HG03280 (cell line): ENCODE results near the gene DCTN2.
"Not testable (repeated sequence)": the region's sequence is repeated elsewhere in the genome, so short reads cannot be mapped to it uniquely, and the experiment has no call there.

ENCODE experiments used
- ATAC-seq: cut with Tn5 transposase; IDR thresholded peaks from one replicate; pipeline ENCODE4 v1.9.1; 2021; ENCODE audit warnings: mild to moderate bottlenecking, moderate library complexity; ENCODE audit not compliant: unreplicated experiment

The DCTN2 gene

GRCh38 chr12:57517187-57517586 is 29.8 kb downstream of the DCTN2 start:
- ATAC-seq = no peak

GRCh38 chr12:57516617-57517153 is 30.3 kb downstream of the DCTN2 start:
- no peak for ATAC-seq

- no peak for ATAC-seq
Observed at GRCh38 chr12:57515934-57516541, 31.0 kb downstream of the DCTN2 start.

GRCh38 chr12:57515408-57515933 is 31.5 kb downstream of the DCTN2 start:
- ATAC-seq = no peak

GRCh38 chr12:57514720-57515407 is 32.1 kb downstream of the DCTN2 start:
- ATAC-seq = no peak

GRCh38 chr12:57514246-57514645 is 32.7 kb downstream of the DCTN2 start:
- not testable (repeated sequence) for ATAC-seq

GRCh38 chr12:57513677-57514076 is 33.3 kb downstream of the DCTN2 start:
- not testable (repeated sequence) for ATAC-seq

- no peak for ATAC-seq
Observed at GRCh38 chr12:57513266-57513665, 33.7 kb downstream of the DCTN2 start.

- no peak for ATAC-seq
Observed at GRCh38 chr12:57512665-57513064, 34.3 kb downstream of the DCTN2 start.

- no peak for ATAC-seq
Observed at GRCh38 chr12:57511588-57512325, 35.2 kb downstream of the DCTN2 start.

GRCh38 chr12:57511161-57511560 is 35.8 kb downstream of the DCTN2 start:
- no peak for ATAC-seq

GRCh38 chr12:57507796-57508195 is 39.2 kb downstream of the DCTN2 start:
- not testable (repeated sequence) for ATAC-seq

- ATAC-seq = not testable (repeated sequence)
Observed at GRCh38 chr12:57506541-57506940, 40.5 kb downstream of the DCTN2 start.

GRCh38 chr12:57502311-57502969 is 44.6 kb downstream of the DCTN2 start:
- not testable (repeated sequence) for ATAC-seq

GRCh38 chr12:57500213-57500612 is 46.8 kb downstream of the DCTN2 start:
- no peak for ATAC-seq

- no peak for ATAC-seq
Observed at GRCh38 chr12:57498571-57498970, 48.4 kb downstream of the DCTN2 start.

- ATAC-seq = no peak
Observed at GRCh38 chr12:57498132-57498502, 48.9 kb downstream of the DCTN2 start.

GRCh38 chr12:57497223-57498131 is 49.5 kb downstream of the DCTN2 start:
- ATAC-seq = no peak

GRCh38 chr12:57496822-57497221 is 50.2 kb downstream of the DCTN2 start:
- no peak for ATAC-seq
